SK-N-SH treated with all-trans-retinoic acid at 6 μM for 48 hours (cell line): Measurements from ENCODE around the gene NHEJ1.

ENCODE experiments used
- ATAC-seq: fragments of 200-7000 bp; cut with Tn5 transposase; 3 replicates; pipeline ENCODE4 v1.9.1; 2020; ENCODE audit warnings: mild to moderate bottlenecking, moderate library complexity
- ARNTL ChIP-seq: fragments of 450-650 bp; formaldehyde crosslinking; IDR thresholded peaks from 2 replicates; pipeline ENCODE4 v1.5.0; 2020; ENCODE audit warnings: low read depth, mild to moderate bottlenecking, moderate library complexity, borderline replicate concordance
- BACH2 ChIP-seq: fragments of 250-450 bp; sonication (Bioruptor Pico); IDR thresholded peaks from 2 replicates; pipeline ENCODE4 v1.9.0; 2021; ENCODE audit warnings: mild to moderate bottlenecking, borderline replicate concordance
- CSDC2 ChIP-seq: fragments of 250-450 bp; sonication (Bioruptor Pico); IDR thresholded peaks from 2 replicates; pipeline ENCODE4 v1.5.0; 2020; ENCODE audit warnings: mild to moderate bottlenecking, moderate library complexity
- ESRRG ChIP-seq: fragments of 250-450 bp; sonication (Bioruptor Pico); IDR thresholded peaks from 2 replicates; pipeline ENCODE4 v1.6.1; 2021; ENCODE audit warnings: mild to moderate bottlenecking
- GLIS3 ChIP-seq: fragments of 250-450 bp; sonication (Bioruptor Pico); IDR thresholded peaks from 2 replicates; pipeline ENCODE4 v1.5.0; 2020; ENCODE audit warnings: mild to moderate bottlenecking, moderate library complexity
- ISL1 ChIP-seq: fragments of 250-450 bp; sonication (Bioruptor Pico); IDR thresholded peaks from 2 replicates; pipeline ENCODE4 v2.1.2; 2022; ENCODE audit warnings: mild to moderate bottlenecking, moderate library complexity
- PPARA ChIP-seq: fragments of 250-450 bp; sonication (Bioruptor Pico); IDR thresholded peaks from 2 replicates; pipeline ENCODE4 v1.5.0; 2020; ENCODE audit warnings: mild to moderate bottlenecking, borderline replicate concordance
- RARB ChIP-seq: fragments of 250-450 bp; sonication (Bioruptor Pico); IDR thresholded peaks from 2 replicates; pipeline ENCODE4 v1.8.0; 2021; ENCODE audit warnings: mild to moderate bottlenecking, moderate library complexity
- SNAI2 ChIP-seq: fragments of 250-450 bp; sonication (Bioruptor Pico); IDR thresholded peaks from 2 replicates; pipeline ENCODE4 v1.5.0; 2020; ENCODE audit warnings: mild to moderate bottlenecking, moderate library complexity
- TOX ChIP-seq: fragments of 250-450 bp; sonication (Bioruptor Pico); IDR thresholded peaks from 2 replicates; pipeline ENCODE4 v1.8.0; 2021; ENCODE audit warnings: mild to moderate bottlenecking, moderate library complexity, borderline replicate concordance
- ZC3H10 ChIP-seq: fragments of 250-450 bp; sonication (Bioruptor Pico); IDR thresholded peaks from 2 replicates; pipeline ENCODE4 v1.5.1; 2021; ENCODE audit warnings: mild to moderate bottlenecking, moderate library complexity
- ZFP3 ChIP-seq: fragments of 250-450 bp; sonication (Bioruptor Pico); IDR thresholded peaks from 2 replicates; pipeline ENCODE4 v1.5.0; 2020; ENCODE audit warnings: mild to moderate bottlenecking, moderate library complexity
- ZFP30 ChIP-seq: fragments of 450-650 bp; formaldehyde crosslinking; IDR thresholded peaks from 2 replicates; pipeline ENCODE4 v1.5.0; 2022; ENCODE audit warnings: mild to moderate bottlenecking, moderate library complexity
- ZNF565 ChIP-seq: fragments of 450-650 bp; formaldehyde crosslinking; conservative IDR thresholded peaks from 2 replicates; pipeline ENCODE4 v1.5.0; 2020; ENCODE audit warnings: low read depth, mild to moderate bottlenecking, moderate library complexity
- ZNF8 ChIP-seq: fragments of 450-650 bp; formaldehyde crosslinking; IDR thresholded peaks from 2 replicates; pipeline ENCODE4 v1.5.0; 2020; ENCODE audit warnings: mild to moderate bottlenecking, moderate library complexity
- TF ChIP-seq, protein P1 (sequence below): fragments of 250-450 bp; sonication (Bioruptor Pico); IDR thresholded peaks from 2 replicates; pipeline ENCODE4 v1.5.0; 2020; ENCODE audit warnings: mild to moderate bottlenecking, moderate library complexity
- TF ChIP-seq, protein P2 (sequence below): fragments of 250-450 bp; sonication (Bioruptor Pico); IDR thresholded peaks from 2 replicates; pipeline ENCODE4 v1.8.0; 2020; ENCODE audit warnings: mild to moderate bottlenecking, moderate library complexity, borderline replicate concordance
- TF ChIP-seq, protein P3 (sequence below): fragments of 250-450 bp; sonication (Bioruptor Pico); IDR thresholded peaks from 2 replicates; pipeline ENCODE4 v1.5.1; 2021; ENCODE audit warnings: mild to moderate bottlenecking, moderate library complexity
- TF ChIP-seq, protein P4 (sequence below): fragments of 250-450 bp; sonication (Bioruptor Pico); IDR thresholded peaks from 2 replicates; pipeline ENCODE4 v1.8.0; 2021; ENCODE audit warnings: low read depth, mild to moderate bottlenecking, moderate library complexity, borderline replicate concordance

The NHEJ1 gene

DNA sequence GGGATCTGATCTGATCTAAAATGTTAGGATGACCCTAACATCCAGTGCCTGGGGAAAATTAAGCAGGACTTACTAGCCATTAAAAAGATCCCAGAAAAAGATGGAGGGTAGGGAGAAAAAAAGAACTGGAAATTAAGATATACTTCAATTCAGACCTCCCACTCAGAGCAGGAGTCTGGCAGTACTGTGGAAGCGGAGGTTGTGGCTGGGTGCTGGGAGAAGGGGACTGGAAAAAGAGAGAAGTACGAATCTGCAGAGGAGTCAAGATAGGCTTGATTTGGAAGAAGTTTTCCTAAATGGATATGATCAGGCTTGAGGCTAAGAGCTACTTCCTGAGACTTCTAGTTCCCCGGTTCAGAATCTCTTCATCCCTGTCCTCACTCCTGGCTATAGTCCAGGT is 66.4 kb downstream of the NHEJ1 start:
- ATAC-seq, result no peak
- TF ChIP-seq SNAI2 (no peak), GLIS3 (no peak), ARNTL (CRISPR knock-in tag) (no peak), ZNF8 (no peak), PPARA (CRISPR knock-in tag) (no peak), BACH2 (no peak), ZC3H10 (CRISPR knock-in tag) (no peak), TOX (CRISPR knock-in tag) (no peak), ZFP30 (CRISPR knock-in tag) (no peak), ESRRG (CRISPR knock-in tag) (no peak), CSDC2 (CRISPR knock-in tag) (no peak), RARB (CRISPR knock-in tag) (no peak)
- TF ChIP-seq, protein P1, sequence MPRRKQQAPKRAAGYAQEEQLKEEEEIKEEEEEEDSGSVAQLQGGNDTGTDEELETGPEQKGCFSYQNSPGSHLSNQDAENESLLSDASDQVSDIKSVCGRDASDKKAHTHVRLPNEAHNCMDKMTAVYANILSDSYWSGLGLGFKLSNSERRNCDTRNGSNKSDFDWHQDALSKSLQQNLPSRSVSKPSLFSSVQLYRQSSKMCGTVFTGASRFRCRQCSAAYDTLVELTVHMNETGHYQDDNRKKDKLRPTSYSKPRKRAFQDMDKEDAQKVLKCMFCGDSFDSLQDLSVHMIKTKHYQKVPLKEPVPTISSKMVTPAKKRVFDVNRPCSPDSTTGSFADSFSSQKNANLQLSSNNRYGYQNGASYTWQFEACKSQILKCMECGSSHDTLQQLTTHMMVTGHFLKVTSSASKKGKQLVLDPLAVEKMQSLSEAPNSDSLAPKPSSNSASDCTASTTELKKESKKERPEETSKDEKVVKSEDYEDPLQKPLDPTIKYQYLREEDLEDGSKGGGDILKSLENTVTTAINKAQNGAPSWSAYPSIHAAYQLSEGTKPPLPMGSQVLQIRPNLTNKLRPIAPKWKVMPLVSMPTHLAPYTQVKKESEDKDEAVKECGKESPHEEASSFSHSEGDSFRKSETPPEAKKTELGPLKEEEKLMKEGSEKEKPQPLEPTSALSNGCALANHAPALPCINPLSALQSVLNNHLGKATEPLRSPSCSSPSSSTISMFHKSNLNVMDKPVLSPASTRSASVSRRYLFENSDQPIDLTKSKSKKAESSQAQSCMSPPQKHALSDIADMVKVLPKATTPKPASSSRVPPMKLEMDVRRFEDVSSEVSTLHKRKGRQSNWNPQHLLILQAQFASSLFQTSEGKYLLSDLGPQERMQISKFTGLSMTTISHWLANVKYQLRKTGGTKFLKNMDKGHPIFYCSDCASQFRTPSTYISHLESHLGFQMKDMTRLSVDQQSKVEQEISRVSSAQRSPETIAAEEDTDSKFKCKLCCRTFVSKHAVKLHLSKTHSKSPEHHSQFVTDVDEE (CRISPR knock-in tag), result no peak
- TF ChIP-seq, protein P2, sequence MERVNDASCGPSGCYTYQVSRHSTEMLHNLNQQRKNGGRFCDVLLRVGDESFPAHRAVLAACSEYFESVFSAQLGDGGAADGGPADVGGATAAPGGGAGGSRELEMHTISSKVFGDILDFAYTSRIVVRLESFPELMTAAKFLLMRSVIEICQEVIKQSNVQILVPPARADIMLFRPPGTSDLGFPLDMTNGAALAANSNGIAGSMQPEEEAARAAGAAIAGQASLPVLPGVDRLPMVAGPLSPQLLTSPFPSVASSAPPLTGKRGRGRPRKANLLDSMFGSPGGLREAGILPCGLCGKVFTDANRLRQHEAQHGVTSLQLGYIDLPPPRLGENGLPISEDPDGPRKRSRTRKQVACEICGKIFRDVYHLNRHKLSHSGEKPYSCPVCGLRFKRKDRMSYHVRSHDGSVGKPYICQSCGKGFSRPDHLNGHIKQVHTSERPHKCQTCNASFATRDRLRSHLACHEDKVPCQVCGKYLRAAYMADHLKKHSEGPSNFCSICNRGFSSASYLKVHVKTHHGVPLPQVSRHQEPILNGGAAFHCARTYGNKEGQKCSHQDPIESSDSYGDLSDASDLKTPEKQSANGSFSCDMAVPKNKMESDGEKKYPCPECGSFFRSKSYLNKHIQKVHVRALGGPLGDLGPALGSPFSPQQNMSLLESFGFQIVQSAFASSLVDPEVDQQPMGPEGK, result no peak
- TF ChIP-seq, protein P3, sequence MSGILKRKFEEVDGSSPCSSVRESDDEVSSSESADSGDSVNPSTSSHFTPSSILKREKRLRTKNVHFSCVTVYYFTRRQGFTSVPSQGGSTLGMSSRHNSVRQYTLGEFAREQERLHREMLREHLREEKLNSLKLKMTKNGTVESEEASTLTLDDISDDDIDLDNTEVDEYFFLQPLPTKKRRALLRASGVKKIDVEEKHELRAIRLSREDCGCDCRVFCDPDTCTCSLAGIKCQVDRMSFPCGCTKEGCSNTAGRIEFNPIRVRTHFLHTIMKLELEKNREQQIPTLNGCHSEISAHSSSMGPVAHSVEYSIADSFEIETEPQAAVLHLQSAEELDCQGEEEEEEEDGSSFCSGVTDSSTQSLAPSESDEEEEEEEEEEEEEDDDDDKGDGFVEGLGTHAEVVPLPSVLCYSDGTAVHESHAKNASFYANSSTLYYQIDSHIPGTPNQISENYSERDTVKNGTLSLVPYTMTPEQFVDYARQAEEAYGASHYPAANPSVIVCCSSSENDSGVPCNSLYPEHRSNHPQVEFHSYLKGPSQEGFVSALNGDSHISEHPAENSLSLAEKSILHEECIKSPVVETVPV (CRISPR knock-in tag), result no peak

DNA sequence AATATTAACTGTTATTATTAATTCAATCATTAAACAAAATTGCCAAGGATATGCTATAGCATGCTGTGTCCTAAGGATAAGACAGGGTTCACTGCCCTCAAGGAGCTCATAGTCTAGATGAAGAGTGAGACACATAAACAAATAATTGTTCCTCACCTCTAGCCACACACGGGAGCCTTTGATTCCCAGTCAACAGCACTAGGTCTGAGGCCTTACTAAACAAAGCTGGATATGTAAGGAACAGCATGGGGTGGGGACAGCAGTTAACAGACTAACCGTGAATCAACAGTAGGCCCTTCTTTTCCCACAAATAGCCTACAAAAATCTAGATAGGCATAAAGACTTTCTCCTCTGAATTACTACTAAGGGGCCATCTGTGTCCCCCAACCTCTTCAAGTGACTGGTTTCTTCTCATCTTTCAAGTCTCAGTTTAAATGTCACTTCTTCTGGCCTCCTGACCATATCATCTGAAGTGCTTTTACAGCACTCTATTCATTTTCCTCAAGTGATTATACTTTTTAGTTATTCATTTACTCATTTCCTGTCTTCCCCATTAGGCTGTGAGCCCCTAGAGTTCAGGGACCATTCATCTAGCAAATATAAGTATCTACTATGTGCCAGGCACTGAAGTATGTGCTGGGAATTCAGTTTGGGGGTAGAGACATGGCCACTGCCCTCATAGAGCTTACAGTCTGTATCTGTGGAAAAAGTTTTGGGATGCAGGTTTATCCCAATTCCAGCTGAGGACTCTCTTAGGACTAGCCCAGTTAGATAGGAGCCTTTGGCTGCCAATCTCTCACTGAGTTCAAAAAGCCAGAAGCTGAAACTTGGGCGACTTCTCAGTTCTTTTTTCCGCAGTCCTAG is 69.9 kb downstream of the NHEJ1 start:
- ATAC-seq, result no peak
- TF ChIP-seq CSDC2 (CRISPR knock-in tag), result no peak
- no peak for TF ChIP-seq ISL1 (CRISPR knock-in tag)
- no peak for TF ChIP-seq ZFP30 (CRISPR knock-in tag)
- no peak for TF ChIP-seq RARB (CRISPR knock-in tag)
- TF ChIP-seq ZNF565 (CRISPR knock-in tag), result no peak
- TF ChIP-seq, protein P1 (CRISPR knock-in tag), result no peak
- TF ChIP-seq, protein P4, sequence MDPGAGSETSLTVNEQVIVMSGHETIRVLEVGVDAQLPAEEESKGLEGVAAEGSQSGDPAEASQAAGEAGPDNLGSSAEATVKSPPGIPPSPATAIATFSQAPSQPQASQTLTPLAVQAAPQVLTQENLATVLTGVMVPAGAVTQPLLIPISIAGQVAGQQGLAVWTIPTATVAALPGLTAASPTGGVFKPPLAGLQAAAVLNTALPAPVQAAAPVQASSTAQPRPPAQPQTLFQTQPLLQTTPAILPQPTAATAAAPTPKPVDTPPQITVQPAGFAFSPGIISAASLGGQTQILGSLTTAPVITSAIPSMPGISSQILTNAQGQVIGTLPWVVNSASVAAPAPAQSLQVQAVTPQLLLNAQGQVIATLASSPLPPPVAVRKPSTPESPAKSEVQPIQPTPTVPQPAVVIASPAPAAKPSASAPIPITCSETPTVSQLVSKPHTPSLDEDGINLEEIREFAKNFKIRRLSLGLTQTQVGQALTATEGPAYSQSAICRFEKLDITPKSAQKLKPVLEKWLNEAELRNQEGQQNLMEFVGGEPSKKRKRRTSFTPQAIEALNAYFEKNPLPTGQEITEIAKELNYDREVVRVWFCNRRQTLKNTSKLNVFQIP, result no peak
- TF ChIP-seq ZFP3 (CRISPR knock-in tag), result no peak
- no peak for TF ChIP-seq ARNTL (CRISPR knock-in tag)
- TF ChIP-seq ZNF8, result no peak
- TF ChIP-seq SNAI2, result no peak
- TF ChIP-seq BACH2, result no peak
- no peak for TF ChIP-seq TOX (CRISPR knock-in tag)
- TF ChIP-seq ZC3H10 (CRISPR knock-in tag), result no peak
- TF ChIP-seq PPARA (CRISPR knock-in tag), result no peak
- TF ChIP-seq, protein P3 (CRISPR knock-in tag), result no peak
